HepG2 (cell line): Measurements from ENCODE around the gene TMCO6. TPM values are rescaled to one million over a fixed set of nuclear protein-coding genes. Genes with fewer than 3 reads are reported as not detected.

Experiments used
- ARID2 ChIP-seq: sonication (generic); formaldehyde crosslinking; IDR thresholded peaks from 2 replicates; pipeline ENCODE4 v1.8.1; 2022; ENCODE audit warnings: mild to moderate bottlenecking, missing genetic modification reagents, borderline replicate concordance
- GATA4 ChIP-seq: sonication (generic); IDR thresholded peaks from 2 replicates; pipeline ENCODE4 v1.6.1; 2016; ENCODE audit warnings: antibody characterized with exemption, low read depth, borderline replicate concordance
- RELA ChIP-seq: sonication (generic); formaldehyde crosslinking; IDR thresholded peaks from 2 replicates; pipeline ENCODE4 v1.4.0; 2020; ENCODE audit warnings: missing genetic modification reagents
- ZNF10 ChIP-seq: sonication (generic); formaldehyde crosslinking; IDR thresholded peaks from 2 replicates; pipeline ENCODE4 v1.4.0; 2020; ENCODE audit warnings: mild to moderate bottlenecking, low read depth, missing genetic modification reagents, borderline replicate concordance
- ZNF24 ChIP-seq: fragments of 450-650 bp; IDR thresholded peaks from 2 replicates; pipeline ENCODE4 v1.6.1; 2017; ENCODE audit warnings: antibody characterized with exemption, mild to moderate bottlenecking
- ZNF549 ChIP-seq: sonication (generic); formaldehyde crosslinking; IDR thresholded peaks from 2 replicates; pipeline ENCODE4 v1.5.0; 2020; ENCODE audit warnings: missing genetic modification reagents
- ZNF572 ChIP-seq: sonication (generic); formaldehyde crosslinking; IDR thresholded peaks from 2 replicates; pipeline ENCODE4 v1.5.1; 2020; ENCODE audit warnings: mild to moderate bottlenecking, missing genetic modification reagents
- ZNF678 ChIP-seq: sonication (generic); formaldehyde crosslinking; IDR thresholded peaks from 2 replicates; pipeline ENCODE4 v1.4.0; 2020; ENCODE audit warnings: mild to moderate bottlenecking, missing genetic modification reagents
- polyA plus RNA-seq, 8 experiments: library from polyadenylated mRNA; depleted of rRNA in 3 of 8; stranded (reverse) in 7 of 8; unstranded in 1 of 8; fragments of >200 nt; fragmentation: Illumina TruSeq in 4 of 8; extraction: Trizol in 4 of 8; gene quantifications; 2 replicates each; pipeline versions ENCODE4 v1.2.1 to v1.2.3, GENCODE V29; 2011 to 2016; ENCODE audit warnings: low read depth in 4 of 8, missing spikeins in 1 of 8, mixed read lengths in 1 of 8; ENCODE audit not compliant: insufficient read depth in 1 of 8
- total RNA-seq, 5 experiments: library from RNA; depleted of rRNA; stranded (reverse); fragments of >200 nt; fragmentation: Illumina TruSeq; extraction: Trizol; gene quantifications; 2 replicates each; pipeline ENCODE4 v1.2.3, GENCODE V29; 2016; ENCODE audit warnings: low read depth in 1 of 5
- TF ChIP-seq, protein P1 (sequence below): sonication (generic); formaldehyde crosslinking; IDR thresholded peaks from 2 replicates; pipeline ENCODE4 v1.4.0; 2020; ENCODE audit warnings: missing genetic modification reagents, borderline replicate concordance
- TF ChIP-seq, protein P2 (sequence below): IDR thresholded peaks from 2 replicates; pipeline ENCODE4 v1.6.1; 2016
- TF ChIP-seq, protein P3 (sequence below): IDR thresholded peaks from 2 replicates; pipeline ENCODE4 v1.6.1; 2012; ENCODE audit warnings: inconsistent platforms
- TF ChIP-seq, protein P4 (sequence below): sonication (generic); formaldehyde crosslinking; IDR thresholded peaks from 2 replicates; pipeline ENCODE4 v1.5.0; 2020; ENCODE audit warnings: mild to moderate bottlenecking, missing genetic modification reagents, borderline replicate concordance
- TF ChIP-seq, protein P5 (sequence below): sonication (generic); formaldehyde crosslinking; IDR thresholded peaks from 2 replicates; pipeline ENCODE4 v1.5.0; 2020; ENCODE audit warnings: missing genetic modification reagents, mild to moderate bottlenecking, borderline replicate concordance
- TF ChIP-seq, protein P6 (sequence below): sonication (generic); formaldehyde crosslinking; IDR thresholded peaks from 2 replicates; pipeline ENCODE4 v1.5.1; 2020; ENCODE audit warnings: mild to moderate bottlenecking, missing genetic modification reagents, borderline replicate concordance
- TF ChIP-seq, protein P7 (sequence below): sonication (generic); formaldehyde crosslinking; IDR thresholded peaks from 2 replicates; pipeline ENCODE4 v1.4.0; 2020; ENCODE audit warnings: missing genetic modification reagents

Gene TMCO6
- total and polyA plus RNA-seq, 2 of the 13 experiments (the other 11 are each of a cell fraction or from before 2014, with no cell fraction given) = 16.6 to 28.2 TPM

DNA sequence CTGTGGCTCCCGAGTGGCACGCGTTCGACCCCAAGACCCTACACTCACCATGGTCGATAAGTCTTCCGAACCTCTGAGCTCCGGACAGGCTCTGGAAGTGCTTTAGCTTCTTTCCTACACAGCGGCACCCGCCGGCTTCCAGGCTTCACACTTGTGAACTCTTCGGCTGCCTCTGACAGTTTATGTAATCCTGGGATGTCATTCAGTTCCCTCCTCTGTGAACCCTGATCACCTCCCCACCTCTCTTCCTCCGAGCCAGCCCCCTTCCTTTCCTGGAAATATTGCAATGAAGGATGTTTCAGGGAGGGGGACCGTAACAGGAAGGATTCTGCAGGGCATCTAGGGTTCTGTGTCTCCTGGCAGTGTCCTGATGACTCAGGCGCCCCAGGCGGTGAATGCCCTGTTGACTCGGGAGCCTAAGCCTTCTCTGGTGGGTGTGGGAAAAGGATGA, 6.2 kb upstream of the TMCO6 start, which contains the start of gene CD14 (continued):
- TF ChIP-seq, protein P1, sequence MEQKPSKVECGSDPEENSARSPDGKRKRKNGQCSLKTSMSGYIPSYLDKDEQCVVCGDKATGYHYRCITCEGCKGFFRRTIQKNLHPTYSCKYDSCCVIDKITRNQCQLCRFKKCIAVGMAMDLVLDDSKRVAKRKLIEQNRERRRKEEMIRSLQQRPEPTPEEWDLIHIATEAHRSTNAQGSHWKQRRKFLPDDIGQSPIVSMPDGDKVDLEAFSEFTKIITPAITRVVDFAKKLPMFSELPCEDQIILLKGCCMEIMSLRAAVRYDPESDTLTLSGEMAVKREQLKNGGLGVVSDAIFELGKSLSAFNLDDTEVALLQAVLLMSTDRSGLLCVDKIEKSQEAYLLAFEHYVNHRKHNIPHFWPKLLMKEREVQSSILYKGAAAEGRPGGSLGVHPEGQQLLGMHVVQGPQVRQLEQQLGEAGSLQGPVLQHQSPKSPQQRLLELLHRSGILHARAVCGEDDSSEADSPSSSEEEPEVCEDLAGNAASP (CRISPR knock-in tag) = peak; percentile 42; the same call in 1 of the 2 replicates
- TF ChIP-seq, protein P2, sequence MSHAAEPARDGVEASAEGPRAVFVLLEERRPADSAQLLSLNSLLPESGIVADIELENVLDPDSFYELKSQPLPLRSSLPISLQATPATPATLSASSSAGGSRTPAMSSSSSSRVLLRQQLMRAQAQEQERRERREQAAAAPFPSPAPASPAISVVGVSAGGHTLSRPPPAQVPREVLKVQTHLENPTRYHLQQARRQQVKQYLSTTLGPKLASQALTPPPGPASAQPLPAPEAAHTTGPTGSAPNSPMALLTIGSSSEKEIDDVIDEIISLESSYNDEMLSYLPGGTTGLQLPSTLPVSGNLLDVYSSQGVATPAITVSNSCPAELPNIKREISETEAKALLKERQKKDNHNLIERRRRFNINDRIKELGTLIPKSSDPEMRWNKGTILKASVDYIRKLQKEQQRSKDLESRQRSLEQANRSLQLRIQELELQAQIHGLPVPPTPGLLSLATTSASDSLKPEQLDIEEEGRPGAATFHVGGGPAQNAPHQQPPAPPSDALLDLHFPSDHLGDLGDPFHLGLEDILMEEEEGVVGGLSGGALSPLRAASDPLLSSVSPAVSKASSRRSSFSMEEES = no peak
- TF ChIP-seq, protein P3, sequence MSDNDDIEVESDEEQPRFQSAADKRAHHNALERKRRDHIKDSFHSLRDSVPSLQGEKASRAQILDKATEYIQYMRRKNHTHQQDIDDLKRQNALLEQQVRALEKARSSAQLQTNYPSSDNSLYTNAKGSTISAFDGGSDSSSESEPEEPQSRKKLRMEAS = 0 out of 2 replicates have a peak, but pooled peaks have one; percentile 28
- TF ChIP-seq, protein P4, sequence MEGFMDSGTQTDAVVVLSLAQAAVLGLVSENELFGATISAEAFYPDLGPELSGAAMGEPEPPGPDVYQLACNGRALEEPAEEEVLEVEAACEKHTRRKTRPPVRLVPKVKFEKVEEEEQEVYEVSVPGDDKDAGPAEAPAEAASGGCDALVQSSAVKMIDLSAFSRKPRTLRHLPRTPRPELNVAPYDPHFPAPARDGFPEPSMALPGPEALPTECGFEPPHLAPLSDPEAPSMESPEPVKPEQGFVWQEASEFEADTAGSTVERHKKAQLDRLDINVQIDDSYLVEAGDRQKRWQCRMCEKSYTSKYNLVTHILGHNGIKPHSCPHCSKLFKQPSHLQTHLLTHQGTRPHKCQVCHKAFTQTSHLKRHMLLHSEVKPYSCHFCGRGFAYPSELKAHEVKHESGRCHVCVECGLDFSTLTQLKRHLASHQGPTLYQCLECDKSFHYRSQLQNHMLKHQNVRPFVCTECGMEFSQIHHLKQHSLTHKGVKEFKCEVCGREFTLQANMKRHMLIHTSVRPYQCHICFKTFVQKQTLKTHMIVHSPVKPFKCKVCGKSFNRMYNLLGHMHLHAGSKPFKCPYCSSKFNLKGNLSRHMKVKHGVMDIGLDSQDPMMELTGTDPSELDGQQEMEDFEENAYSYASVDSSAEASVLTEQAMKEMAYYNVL (CRISPR knock-in tag) = no peak
- TF ChIP-seq ZNF678 (CRISPR knock-in tag) = no peak
- TF ChIP-seq, protein P5, sequence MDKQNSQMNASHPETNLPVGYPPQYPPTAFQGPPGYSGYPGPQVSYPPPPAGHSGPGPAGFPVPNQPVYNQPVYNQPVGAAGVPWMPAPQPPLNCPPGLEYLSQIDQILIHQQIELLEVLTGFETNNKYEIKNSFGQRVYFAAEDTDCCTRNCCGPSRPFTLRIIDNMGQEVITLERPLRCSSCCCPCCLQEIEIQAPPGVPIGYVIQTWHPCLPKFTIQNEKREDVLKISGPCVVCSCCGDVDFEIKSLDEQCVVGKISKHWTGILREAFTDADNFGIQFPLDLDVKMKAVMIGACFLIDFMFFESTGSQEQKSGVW (CRISPR knock-in tag) = no peak
- no peak for TF ChIP-seq GATA4
- TF ChIP-seq, protein P6, sequence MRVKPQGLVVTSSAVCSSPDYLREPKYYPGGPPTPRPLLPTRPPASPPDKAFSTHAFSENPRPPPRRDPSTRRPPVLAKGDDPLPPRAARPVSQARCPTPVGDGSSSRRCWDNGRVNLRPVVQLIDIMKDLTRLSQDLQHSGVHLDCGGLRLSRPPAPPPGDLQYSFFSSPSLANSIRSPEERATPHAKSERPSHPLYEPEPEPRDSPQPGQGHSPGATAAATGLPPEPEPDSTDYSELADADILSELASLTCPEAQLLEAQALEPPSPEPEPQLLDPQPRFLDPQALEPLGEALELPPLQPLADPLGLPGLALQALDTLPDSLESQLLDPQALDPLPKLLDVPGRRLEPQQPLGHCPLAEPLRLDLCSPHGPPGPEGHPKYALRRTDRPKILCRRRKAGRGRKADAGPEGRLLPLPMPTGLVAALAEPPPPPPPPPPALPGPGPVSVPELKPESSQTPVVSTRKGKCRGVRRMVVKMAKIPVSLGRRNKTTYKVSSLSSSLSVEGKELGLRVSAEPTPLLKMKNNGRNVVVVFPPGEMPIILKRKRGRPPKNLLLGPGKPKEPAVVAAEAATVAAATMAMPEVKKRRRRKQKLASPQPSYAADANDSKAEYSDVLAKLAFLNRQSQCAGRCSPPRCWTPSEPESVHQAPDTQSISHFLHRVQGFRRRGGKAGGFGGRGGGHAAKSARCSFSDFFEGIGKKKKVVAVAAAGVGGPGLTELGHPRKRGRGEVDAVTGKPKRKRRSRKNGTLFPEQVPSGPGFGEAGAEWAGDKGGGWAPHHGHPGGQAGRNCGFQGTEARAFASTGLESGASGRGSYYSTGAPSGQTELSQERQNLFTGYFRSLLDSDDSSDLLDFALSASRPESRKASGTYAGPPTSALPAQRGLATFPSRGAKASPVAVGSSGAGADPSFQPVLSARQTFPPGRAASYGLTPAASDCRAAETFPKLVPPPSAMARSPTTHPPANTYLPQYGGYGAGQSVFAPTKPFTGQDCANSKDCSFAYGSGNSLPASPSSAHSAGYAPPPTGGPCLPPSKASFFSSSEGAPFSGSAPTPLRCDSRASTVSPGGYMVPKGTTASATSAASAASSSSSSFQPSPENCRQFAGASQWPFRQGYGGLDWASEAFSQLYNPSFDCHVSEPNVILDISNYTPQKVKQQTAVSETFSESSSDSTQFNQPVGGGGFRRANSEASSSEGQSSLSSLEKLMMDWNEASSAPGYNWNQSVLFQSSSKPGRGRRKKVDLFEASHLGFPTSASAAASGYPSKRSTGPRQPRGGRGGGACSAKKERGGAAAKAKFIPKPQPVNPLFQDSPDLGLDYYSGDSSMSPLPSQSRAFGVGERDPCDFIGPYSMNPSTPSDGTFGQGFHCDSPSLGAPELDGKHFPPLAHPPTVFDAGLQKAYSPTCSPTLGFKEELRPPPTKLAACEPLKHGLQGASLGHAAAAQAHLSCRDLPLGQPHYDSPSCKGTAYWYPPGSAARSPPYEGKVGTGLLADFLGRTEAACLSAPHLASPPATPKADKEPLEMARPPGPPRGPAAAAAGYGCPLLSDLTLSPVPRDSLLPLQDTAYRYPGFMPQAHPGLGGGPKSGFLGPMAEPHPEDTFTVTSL (CRISPR knock-in tag) = no peak
- no peak for TF ChIP-seq ZNF10 (CRISPR knock-in tag)
- no peak for TF ChIP-seq ZNF549
- TF ChIP-seq ZNF24 = no peak
- TF ChIP-seq, protein P7, sequence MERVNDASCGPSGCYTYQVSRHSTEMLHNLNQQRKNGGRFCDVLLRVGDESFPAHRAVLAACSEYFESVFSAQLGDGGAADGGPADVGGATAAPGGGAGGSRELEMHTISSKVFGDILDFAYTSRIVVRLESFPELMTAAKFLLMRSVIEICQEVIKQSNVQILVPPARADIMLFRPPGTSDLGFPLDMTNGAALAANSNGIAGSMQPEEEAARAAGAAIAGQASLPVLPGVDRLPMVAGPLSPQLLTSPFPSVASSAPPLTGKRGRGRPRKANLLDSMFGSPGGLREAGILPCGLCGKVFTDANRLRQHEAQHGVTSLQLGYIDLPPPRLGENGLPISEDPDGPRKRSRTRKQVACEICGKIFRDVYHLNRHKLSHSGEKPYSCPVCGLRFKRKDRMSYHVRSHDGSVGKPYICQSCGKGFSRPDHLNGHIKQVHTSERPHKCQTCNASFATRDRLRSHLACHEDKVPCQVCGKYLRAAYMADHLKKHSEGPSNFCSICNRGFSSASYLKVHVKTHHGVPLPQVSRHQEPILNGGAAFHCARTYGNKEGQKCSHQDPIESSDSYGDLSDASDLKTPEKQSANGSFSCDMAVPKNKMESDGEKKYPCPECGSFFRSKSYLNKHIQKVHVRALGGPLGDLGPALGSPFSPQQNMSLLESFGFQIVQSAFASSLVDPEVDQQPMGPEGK (CRISPR knock-in tag) = peak; percentile 87
- no peak for TF ChIP-seq ARID2
- TF ChIP-seq RELA (CRISPR knock-in tag) = no peak
- no peak for TF ChIP-seq ZNF572 (CRISPR knock-in tag)
